Small intestine (tissue), 7 donors: Measurements from ENCODE around the gene LGALS1. TPM values are rescaled to one million over a fixed set of nuclear protein-coding genes. Genes with fewer than 3 reads are reported as not detected.
A peak's percentile ranks its signal among the peaks of the same experiment; 100 is the strongest.

Experiments used
- DNase-seq, 2 donors: peaks; one replicate each; pipeline versions ENCODE4 v3.0.0 to v3.0.0-alpha.2; 2013
- FAIRE-seq: peaks from 2 replicates; lab custom pipeline; 2012; peaks lifted over from hg19 to GRCh38; lab: Jason Lieb, UNC
- H3K27ac ChIP-seq, 3 donors: one replicate each; pipeline ENCODE4 v1.5.1; 2013; ENCODE audit warnings: low read length in 2 of 3, mild to moderate bottlenecking in 2 of 3, control low read depth in 1 of 3, inconsistent platforms in 1 of 3, low read depth in 1 of 3, moderate library complexity in 1 of 3
- H3K27me3 ChIP-seq, 3 donors: one replicate each; pipeline ENCODE4 v1.6.1; 2013; ENCODE audit warnings: low read length in 3 of 3, inconsistent platforms in 1 of 3; ENCODE audit not compliant: control insufficient read depth in 3 of 3, insufficient read depth in 3 of 3
- H3K36me3 ChIP-seq, 3 donors: one replicate each; pipeline ENCODE4 v1.6.1; 2013; ENCODE audit warnings: low read length in 3 of 3, inconsistent platforms in 1 of 3, low read depth in 1 of 3, mild to moderate bottlenecking in 1 of 3, moderate library complexity in 1 of 3; ENCODE audit not compliant: control insufficient read depth in 3 of 3, insufficient read depth in 2 of 3
- H3K4me1 ChIP-seq, 3 donors: one replicate each; pipeline ENCODE4 v1.6.1; 2013; ENCODE audit warnings: low read length in 2 of 3, inconsistent platforms in 1 of 3, low read depth in 1 of 3, mild to moderate bottlenecking in 1 of 3, moderate library complexity in 1 of 3; ENCODE audit not compliant: control insufficient read depth in 3 of 3, insufficient read depth in 2 of 3
- H3K4me3 ChIP-seq, 3 donors: one replicate each; pipeline ENCODE4 v1.5.1; 2013; ENCODE audit warnings: low read length in 3 of 3, control low read depth in 1 of 3, inconsistent platforms in 1 of 3, low read depth in 1 of 3, mild to moderate bottlenecking in 1 of 3, moderate library complexity in 1 of 3
- H3K9me3 ChIP-seq, 2 donors: one replicate each; pipeline ENCODE4 v1.6.1; 2013; ENCODE audit warnings: low read depth in 1 of 2, low read length in 1 of 2; ENCODE audit not compliant: control insufficient read depth in 2 of 2, insufficient read depth in 1 of 2
- WGBS, 3 donors: extraction: QIAGEN DNeasy Blood & Tissue Kit; methylation state at CpG; one replicate each; pipeline ENCODE4 v1.1.7; 2013; 5-methylcytosine and 5-hydroxymethylcytosine counted together
- polyA plus RNA-seq, 4 donors: library from polyadenylated mRNA; stranded (reverse) in 3 of 4; unstranded in 1 of 4; fragments of 200-250 nt in 3 of 4; fragments of 120-200 nt in 1 of 4; gene quantifications; one replicate each; pipeline versions ENCODE4 v1.2.1 to v1.2.3, GENCODE V29; 2013
- donor health status: healthy with polysubstance abuse.
- donor health status: control.
- donor health status: control.
- donor health status: Bipolar disorder and iron deficiency.
- donor health status: healthy.

LGALS1 gene
- polyA plus RNA-seq, 4 donors: 36.9 to 396 (median 243) TPM

DNA sequence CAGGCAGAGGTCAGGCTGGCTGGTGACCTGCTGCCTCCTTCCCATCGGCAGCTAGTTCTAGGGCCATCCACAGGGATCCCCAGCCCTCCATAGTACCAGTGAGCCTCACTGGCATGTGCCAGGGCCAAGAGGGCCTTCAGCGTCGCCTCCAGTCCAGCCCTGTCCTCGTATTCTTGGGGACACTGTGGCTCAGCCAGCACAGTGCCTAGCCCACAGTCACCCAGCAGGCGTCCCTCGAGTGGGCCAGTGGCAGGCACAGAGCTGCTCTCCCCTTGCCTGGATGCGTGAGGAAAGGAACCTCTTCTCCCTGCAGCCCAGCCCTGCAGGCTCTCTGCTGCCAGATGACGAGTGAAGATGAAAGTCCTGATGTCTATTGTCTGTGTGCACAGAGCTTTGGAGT, 46.6 kb upstream of the LGALS1 start:
- FAIRE-seq (no peak), DNase-seq (no peak)
- H3K36me3 ChIP-seq: peaks cover 0 to 91% (median 6%) of the 10 kb centered on the region in 3 donors
- no peaks in the 10 kb centered on the region for H3K9me3 ChIP-seq
- H3K4me1 ChIP-seq: peaks cover 8 to 72% (median 13%) of the 10 kb centered on the region in 3 donors
- no peak overlapping the region for H3K27ac ChIP-seq
- H3K27me3 ChIP-seq: no peaks in the 10 kb centered on the region
- H3K4me3 ChIP-seq: no peak overlapping the region
- 92 to 96% (median 96%) methylated on average over 6 to 8 of the region's 8 CpGs for WGBS, 3 donors

DNA sequence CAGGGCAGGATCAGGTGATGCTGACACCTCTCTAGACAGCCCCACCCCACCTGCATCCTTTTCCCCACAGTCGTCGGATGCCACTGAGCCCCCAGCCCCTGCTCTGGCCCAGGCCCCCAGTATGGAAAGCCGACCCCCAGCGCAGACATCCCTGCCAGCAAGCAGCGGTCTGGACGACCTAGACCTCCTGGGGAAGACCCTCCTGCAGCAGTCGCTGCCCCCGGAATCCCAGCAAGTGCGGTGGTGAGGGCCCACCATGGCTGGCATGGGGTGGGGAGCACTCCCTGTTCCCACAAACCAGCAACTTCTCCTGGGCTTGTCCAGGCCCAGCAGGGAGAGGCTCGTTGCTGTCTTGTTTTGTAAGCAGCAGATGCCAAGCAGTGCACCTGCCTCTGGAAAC, 45.5 kb upstream of the LGALS1 start:
- no peak overlapping the region for H3K4me3 ChIP-seq
- DNase-seq (no peak), FAIRE-seq (no peak)
- WGBS, 3 donors: 85 to 89% (median 88%) methylated on average over 10 of the region's 10 CpGs
- H3K27me3 ChIP-seq: no peaks in the 10 kb centered on the region
- H3K27ac ChIP-seq: no peak overlapping the region
- peaks cover 0 to 85% (median 6%) of the 10 kb centered on the region in 3 donors for H3K36me3 ChIP-seq
- peaks cover 16 to 80% (median 18%) of the 10 kb centered on the region in 3 donors for H3K4me1 ChIP-seq
- H3K9me3 ChIP-seq: no peaks in the 10 kb centered on the region

DNA sequence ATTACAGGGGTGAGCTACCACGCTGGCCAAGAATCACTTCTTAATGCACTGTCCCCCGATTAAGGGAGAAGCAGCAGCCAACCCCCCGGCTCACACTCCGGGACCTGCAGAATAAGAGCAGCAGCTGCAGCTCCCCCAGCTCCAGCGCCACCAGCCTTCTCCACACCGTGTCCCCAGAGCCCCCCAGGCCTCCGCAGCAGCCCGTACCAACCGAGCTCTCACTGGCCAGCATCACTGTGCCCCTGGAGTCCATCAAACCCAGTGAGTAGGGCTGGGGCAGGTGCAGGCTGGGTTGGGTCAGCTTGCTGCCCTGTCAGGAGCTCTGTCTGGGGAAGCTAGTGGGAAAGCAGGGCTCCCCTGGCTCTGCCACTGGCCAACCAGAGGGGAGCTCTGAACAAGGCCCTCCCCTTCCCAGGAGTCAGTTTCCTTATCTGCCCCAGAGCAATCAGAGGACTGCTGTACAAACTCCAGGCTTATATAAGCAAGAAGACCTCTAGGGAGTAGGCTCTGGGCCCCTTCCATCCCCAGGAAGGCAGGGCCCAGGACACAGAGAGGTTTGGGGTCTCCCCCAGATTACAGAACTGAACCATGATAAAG, 44.5 kb upstream of the LGALS1 start:
- WGBS, 3 donors: 88 to 91% (median 90%) methylated on average over 9 of the region's 9 CpGs
- H3K9me3 ChIP-seq: no peaks in the 10 kb centered on the region
- FAIRE-seq (no peak), DNase-seq (peak; percentile 70 to 86)
- H3K36me3 ChIP-seq: peaks cover 0 to 83% (median 6%) of the 10 kb centered on the region in 3 donors
- H3K4me1 ChIP-seq: peaks cover 21 to 83% (median 23%) of the 10 kb centered on the region in 3 donors
- H3K4me3 ChIP-seq: no peak overlapping the region
- H3K27me3 ChIP-seq: no peaks in the 10 kb centered on the region
- H3K27ac ChIP-seq: peak overlapping the region in 2 of 3 donors; percentile 27 to 96

DNA sequence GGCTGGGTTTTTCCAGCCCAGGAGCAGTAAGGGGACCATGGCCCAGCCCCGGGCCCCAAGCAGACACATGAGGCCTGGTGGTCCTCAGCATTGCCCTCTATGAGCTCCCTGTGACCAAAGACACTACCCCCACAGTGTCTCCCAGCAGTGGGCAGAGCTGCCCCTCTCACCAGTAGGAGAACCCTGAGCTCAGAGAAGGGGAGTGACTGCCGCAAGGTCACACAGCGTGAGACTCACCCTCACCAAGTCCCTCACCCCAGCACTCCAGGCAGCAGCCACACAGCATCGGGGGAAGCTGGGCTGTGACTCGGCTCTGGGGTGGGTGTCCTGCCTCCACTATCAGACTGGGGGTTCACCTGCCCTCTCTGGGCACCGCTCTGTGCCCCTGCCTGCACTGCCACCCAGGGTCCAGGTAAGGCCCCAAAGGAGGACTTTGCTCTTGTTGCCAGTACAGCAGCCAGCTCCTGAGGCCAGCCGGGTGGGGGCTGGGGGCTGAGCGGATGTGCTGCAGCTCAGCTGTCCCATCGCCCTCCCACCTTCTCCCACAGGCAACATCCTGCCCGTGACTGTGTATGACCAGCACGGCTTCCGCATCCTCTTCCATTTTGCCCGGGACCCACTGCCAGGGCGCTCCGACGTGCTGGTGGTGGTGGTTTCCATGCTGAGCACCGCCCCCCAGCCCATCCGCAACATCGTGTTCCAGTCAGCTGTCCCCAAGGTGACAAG, 43.8 kb upstream of the LGALS1 start:
- DNase-seq: peak in 1 of 2 donors; percentile 71
- H3K4me3 ChIP-seq: no peak overlapping the region
- H3K27me3 ChIP-seq: no peaks in the 10 kb centered on the region
- no peak for FAIRE-seq
- H3K36me3 ChIP-seq: peaks cover 0 to 83% (median 6%) of the 10 kb centered on the region in 3 donors
- H3K4me1 ChIP-seq: peaks cover 21 to 84% (median 25%) of the 10 kb centered on the region in 3 donors
- H3K27ac ChIP-seq: peak overlapping the region; percentile 27 to 96 (median 27)
- H3K9me3 ChIP-seq: no peaks in the 10 kb centered on the region
- WGBS, 3 donors: 66 to 80% (median 72%) methylated on average over 17 to 19 of the region's 19 CpGs

DNA sequence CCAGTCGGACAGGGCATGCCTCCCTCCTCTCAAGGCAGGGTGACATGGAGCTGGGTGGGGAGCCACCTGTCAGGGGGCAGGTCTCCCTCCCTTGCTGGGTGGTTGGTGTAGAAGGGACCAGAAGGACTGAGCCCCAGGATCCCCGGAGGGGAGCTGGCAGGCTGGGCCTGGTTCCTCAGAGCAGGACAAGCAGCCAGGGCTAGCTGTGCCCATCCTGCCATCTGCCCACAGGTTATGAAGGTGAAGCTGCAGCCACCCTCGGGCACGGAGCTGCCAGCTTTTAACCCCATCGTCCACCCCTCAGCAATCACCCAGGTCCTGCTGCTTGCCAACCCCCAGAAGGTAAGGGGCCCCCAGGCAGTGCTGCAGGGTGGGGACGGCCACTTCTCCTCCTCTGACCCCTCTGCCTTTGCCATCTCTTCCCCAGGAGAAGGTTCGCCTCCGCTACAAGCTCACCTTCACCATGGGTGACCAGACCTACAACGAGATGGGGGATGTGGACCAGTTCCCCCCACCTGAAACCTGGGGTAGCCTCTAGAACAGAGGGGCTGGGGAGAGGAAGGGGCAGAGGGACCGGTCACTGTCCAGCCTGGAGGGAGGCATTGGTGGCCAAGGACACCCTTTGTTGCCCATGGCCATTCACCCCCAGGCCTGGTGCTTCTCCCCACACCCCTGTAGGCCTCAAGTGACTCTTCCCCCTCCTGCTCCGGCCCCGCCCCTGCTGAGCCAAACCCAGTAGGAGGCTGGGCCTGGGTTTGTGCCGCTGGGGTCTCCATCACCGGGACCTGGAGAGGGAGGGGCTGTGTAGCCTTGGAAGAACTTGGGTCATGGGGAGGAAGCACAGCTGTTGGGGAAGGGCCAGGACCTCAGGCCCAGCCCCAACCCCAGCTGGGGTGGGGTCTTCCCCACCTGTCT, 43.0 kb upstream of the LGALS1 start:
- H3K27me3 ChIP-seq: no peaks in the 10 kb centered on the region
- peaks cover 18 to 84% (median 29%) of the 10 kb centered on the region in 3 donors for H3K4me1 ChIP-seq
- H3K27ac ChIP-seq: peak overlapping the region; percentile 52 to 96 (median 85)
- FAIRE-seq: no peak
- no peak for DNase-seq
- WGBS, 3 donors: 69 to 74% (median 69%) methylated on average over 14 of the region's 14 CpGs
- H3K9me3 ChIP-seq: no peaks in the 10 kb centered on the region
- peaks cover 0 to 82% (median 6%) of the 10 kb centered on the region in 3 donors for H3K36me3 ChIP-seq
- H3K4me3 ChIP-seq: peak overlapping the region in 1 of 3 donors; percentile 4

DNA sequence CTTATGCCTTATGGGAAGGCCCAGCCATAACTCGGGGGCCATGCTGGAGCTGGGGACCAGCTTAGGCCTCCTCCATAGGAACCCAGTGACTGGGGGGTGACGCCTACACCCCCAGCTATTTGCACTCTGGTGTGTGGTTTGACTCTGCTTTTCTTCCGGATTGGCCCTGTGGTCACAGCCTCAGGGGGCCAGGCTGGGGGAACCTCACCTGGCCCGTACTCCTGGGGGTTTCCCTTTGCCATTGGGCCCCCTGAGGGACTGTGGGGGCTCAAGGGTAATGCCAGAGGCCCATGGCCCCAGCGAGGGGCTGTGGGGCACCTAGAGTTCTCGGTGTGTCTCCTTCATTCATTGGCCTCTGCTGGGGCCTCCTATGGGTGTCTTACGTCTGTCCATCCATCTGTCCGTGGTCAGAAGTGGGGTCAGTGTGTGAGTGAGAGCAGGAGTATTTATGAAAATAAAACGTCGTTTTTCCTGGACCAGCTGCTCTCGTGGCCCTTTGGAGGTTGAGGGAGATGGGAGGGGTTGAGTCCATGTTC, 42.3 kb upstream of the LGALS1 start:
- H3K27me3 ChIP-seq: no peaks in the 10 kb centered on the region
- H3K36me3 ChIP-seq: peaks cover 0 to 82% (median 6%) of the 10 kb centered on the region in 3 donors
- peak overlapping the region in 1 of 3 donors; percentile 5 for H3K4me3 ChIP-seq
- peak overlapping the region; percentile 84 to 96 (median 85) for H3K27ac ChIP-seq
- H3K4me1 ChIP-seq: peaks cover 18 to 85% (median 34%) of the 10 kb centered on the region in 3 donors
- H3K9me3 ChIP-seq: no peaks in the 10 kb centered on the region
- DNase-seq (no peak), FAIRE-seq (no peak)
- 33 to 43% (median 34%) methylated on average over 10 to 11 of the region's 11 CpGs for WGBS, 3 donors

DNA sequence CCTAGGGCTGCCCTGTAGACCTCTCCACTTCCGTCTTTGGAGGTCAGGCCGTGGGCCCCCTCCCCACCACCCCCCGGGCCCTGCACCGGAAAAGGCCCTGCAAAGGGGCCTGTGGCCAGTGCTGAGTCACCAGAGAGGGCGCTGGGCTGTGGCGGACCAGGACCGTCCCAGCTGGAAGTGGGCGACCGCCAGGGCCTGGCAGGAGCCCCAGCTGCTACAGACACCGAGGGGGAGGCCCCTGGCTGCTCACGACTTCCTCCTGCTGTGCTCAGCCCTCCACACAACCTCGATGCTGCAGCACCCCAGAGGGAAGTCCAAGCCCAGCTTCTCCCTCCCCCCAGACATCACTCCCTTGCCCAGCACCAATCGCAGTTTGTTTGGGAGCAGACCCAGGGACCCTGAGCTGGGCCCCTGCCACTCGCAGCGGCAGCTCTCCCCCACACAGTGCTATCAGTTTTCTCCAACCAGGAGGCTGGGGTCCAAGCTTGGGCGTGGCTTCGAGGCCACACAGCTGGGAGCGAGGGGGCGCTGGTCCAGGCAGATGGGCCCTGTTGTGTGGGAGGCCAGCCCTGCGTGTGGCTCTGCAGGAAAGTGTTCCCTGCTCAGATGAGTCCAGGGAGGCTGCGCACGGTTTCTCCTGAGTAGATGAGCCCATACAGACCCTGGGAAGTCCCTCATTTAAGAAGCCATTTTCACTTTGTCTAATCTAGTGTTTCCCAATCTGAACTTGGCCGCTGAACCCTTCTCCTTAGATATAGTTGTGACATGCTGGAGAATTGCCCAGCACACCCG, 41.6 kb upstream of the LGALS1 start:
- H3K27me3 ChIP-seq: no peaks in the 10 kb centered on the region
- H3K4me3 ChIP-seq: peak overlapping the region in 1 of 3 donors; percentile 5
- H3K27ac ChIP-seq: peak overlapping the region; percentile 84 to 96 (median 85)
- peak; percentile 59 to 87 for DNase-seq
- WGBS, 3 donors: 5 to 14% (median 6%) methylated on average over 22 to 24 of the region's 24 CpGs
- H3K9me3 ChIP-seq: no peaks in the 10 kb centered on the region
- no peak for FAIRE-seq
- H3K36me3 ChIP-seq: peaks cover 0 to 77% (median 6%) of the 10 kb centered on the region in 3 donors
- peaks cover 18 to 90% (median 34%) of the 10 kb centered on the region in 3 donors for H3K4me1 ChIP-seq
